Gastrocnemius medialis (tissue), 4 donors: ENCODE measurements around the gene MICALL2.

Experiments
- POLR2A ChIP-seq, 2 donors: fragments of 450-650 bp; IDR thresholded peaks; one replicate each; pipeline ENCODE4 v1.6.1; 2017; ENCODE audit warnings: antibody characterized with exemption in 2 of 2, mild to moderate bottlenecking in 2 of 2, moderate library complexity in 2 of 2
- TF ChIP-seq, protein P1 (sequence below), 5 experiments: fragments of 450-650 bp in 3 of 5; fragments of 200-600 bp in 2 of 5; sonication (generic) in 2 of 5; IDR thresholded peaks in 4 of 5; conservative IDR thresholded peaks in 1 of 5; 1 replicate in 4 of 5; 2 replicates in 1 of 5; pipeline ENCODE4 v1.5.1; 2016 to 2019; ENCODE audit warnings: antibody characterized with exemption in 5 of 5, mild to moderate bottlenecking in 3 of 5, moderate library complexity in 3 of 5

GRCh38 chr7:1508277-1508758, 49.0 kb upstream of the MICALL2 start:
- TF ChIP-seq, protein P1, sequence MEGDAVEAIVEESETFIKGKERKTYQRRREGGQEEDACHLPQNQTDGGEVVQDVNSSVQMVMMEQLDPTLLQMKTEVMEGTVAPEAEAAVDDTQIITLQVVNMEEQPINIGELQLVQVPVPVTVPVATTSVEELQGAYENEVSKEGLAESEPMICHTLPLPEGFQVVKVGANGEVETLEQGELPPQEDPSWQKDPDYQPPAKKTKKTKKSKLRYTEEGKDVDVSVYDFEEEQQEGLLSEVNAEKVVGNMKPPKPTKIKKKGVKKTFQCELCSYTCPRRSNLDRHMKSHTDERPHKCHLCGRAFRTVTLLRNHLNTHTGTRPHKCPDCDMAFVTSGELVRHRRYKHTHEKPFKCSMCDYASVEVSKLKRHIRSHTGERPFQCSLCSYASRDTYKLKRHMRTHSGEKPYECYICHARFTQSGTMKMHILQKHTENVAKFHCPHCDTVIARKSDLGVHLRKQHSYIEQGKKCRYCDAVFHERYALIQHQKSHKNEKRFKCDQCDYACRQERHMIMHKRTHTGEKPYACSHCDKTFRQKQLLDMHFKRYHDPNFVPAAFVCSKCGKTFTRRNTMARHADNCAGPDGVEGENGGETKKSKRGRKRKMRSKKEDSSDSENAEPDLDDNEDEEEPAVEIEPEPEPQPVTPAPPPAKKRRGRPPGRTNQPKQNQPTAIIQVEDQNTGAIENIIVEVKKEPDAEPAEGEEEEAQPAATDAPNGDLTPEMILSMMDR (IDR thresholded peaks at IDR 0.05 in 4 of 5, conservative IDR thresholded peaks at IDR 0.05 in 1 of 5) = no peak
- no peak for TF ChIP-seq POLR2A (IDR thresholded peaks at IDR 0.05)
